HG03139 (cell line): ENCODE data around the gene PRR12.

Experiments
- ATAC-seq: cut with Tn5 transposase; IDR thresholded peaks from one replicate; pipeline ENCODE4 v1.9.1; 2021; ENCODE audit not compliant: unreplicated experiment

Gene PRR12

GRCh38 chr19:49590071-49590970 lies 661 bp upstream of the PRR12 start:
- ATAC-seq = peak; percentile 50

- ATAC-seq = no peak
These were observed 926 bp downstream of the PRR12 start for GRCh38 chr19:49591731-49592485.

DNA sequence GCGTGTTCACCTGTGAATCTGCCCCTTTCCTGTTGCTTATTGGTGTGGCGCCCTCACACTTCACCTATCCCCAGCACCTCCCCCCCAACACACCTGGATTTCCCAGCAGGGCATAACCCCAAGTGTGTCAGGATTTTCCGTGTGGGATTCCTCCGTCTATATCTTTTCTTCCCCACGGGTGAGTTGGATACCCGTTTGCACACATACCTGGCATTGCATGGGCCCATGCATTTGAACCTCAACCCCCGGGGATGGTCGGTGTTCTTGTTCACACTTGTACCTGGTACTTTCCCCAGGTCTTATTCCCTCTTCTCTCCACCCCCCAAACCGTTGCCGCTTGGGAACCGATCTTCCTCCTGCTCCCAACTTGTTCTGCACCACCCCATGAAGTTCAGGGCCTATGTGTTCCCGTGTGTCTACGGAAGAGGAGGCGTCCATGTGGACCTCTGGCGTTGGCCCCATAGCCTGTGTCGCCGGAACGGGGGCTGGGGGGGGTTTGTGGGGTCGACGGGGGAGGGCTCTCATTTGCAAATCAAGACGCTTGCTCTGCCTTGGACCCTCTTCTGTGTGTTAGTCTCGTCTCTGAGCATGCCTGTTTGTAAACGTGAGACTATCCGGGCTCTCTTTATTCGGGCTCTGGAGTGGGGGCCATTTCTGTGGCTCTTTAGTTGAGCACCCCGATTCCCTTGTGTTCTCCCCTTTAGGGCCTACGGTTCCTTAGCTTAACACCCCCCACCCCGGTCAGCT lies 1.7 kb downstream of the PRR12 start:
- no peak for ATAC-seq

- ATAC-seq = peak; percentile 48
These were observed 2.5 kb downstream of the PRR12 start for GRCh38 chr19:49593233-49594113.

DNA sequence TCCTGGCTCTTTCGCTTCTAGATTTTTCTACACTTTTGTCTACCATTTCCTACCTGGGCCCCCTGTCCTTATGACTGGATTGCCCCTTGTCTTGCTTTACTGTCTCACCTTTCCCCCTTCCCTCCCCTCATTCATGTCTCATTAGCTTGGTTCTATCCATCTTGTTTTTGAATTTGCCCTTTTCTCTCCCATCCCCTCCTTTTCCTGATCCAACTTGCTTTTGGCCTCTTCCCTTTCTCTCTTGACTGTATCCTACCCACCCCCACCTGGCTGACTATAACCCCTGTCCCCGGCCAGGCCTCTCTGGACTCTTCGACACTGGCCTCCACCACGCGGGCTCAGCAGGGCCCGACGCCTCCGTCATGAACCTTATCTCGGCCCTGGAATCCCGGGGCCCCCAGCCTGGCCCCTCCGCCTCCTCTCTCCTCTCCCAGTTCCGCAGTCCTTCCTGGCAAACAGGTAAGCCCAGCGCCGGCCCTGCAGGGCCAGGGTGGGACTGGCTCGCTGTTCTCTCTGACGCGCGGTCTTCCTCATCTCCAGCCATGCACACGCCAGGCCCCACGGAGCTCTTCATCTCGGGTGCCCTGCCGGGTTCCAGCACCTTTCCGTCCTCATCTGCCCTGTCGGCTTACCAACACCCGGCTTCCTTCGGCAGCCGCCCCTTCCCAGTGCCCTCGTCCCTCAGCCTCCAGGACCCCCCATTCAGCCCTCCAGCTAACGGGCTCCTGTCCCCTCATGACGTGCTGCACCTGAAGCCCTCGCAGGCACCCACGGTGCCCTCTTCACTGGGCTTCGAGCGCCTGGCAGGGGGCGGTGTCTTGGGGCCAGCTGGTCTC lies 3.4 kb downstream of the PRR12 start:
- no peak for ATAC-seq

DNA sequence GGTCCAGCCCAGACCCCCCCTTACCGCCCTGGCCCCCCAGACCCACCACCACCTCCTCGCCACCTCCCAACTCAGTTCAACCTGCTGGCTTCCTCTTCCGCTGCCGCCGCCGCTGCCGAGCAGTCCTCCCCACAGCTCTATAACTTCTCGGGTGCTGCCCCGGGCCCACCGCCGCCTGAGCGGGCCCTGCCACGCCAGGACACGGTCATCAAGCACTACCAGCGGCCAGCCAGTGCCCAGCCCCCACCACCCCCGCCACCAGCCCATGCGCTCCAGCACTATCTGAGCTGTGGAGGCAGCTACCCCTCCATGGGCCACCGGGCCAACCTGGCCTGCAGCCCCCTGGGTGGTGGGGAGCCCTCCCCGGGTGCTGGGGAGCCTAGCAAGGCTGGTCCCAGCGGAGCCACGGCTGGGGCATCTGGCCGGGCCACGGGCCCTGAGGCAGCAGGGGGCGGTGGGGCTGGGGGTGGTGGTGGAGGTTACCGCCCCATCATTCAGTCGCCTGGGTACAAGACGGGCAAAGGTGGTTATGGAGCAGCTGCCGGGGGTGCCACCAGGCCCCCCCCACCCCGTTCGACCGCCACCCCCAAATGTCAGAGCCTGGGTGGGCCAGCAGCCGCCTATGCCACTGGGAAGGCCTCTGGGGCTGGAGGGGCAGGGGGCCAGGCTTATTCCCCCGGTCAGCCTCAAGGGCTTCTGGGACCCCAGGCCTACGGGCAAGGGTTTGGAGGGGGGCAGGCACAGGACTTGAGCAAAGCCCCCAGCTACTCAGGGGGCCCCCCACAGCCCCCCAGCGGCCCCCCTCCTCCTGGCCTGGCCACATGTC lies 4.2 kb downstream of the PRR12 start:
- ATAC-seq = no peak

DNA sequence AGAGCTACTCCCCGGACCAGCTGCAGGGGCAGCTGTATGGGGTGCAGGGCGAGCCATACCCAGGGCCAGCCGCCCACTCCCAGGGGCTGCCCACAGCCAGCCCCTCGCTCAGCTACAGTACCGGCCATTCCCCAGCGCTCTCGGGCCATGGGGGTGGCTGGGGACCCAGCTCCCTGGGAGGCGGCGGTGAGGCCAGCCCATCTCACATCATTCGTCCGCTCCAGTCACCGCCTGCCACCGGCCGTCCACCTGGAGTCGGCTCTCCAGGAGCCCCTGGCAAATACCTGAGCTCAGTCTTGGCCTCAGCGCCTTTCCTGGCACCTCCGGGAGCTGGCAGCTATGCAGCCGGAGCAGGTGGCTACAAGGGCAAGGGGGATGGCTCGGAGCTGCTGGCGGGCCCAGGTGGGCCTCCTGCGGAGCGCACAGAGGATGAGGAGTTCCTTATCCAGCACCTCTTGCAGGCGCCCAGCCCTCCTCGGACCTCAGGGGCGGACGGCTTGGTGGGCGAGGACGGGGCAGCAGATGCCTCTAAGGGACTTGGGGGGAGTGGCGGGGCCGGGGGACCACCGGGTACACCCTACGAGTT lies 4.9 kb downstream of the PRR12 start:
- no peak for ATAC-seq

DNA sequence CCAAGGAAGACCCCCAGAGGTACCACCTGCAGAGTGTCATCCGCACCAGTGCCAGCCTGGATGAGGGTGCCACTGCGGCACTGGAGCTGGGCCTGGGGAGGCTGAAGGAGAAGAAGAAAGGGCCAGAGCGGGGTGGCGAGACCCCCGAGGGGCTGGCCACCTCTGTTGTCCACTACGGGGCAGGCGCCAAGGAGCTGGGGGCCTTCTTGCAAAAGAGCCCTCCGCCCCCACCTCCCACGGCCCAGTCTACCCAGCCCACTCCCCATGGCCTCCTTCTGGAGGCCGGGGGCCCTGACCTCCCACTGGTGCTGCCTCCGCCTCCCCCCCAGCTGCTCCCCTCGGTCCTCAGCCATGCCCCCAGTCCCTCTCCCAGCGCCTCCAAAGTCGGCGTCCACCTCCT lies 5.4 kb downstream of the PRR12 start:
- no peak for ATAC-seq

DNA sequence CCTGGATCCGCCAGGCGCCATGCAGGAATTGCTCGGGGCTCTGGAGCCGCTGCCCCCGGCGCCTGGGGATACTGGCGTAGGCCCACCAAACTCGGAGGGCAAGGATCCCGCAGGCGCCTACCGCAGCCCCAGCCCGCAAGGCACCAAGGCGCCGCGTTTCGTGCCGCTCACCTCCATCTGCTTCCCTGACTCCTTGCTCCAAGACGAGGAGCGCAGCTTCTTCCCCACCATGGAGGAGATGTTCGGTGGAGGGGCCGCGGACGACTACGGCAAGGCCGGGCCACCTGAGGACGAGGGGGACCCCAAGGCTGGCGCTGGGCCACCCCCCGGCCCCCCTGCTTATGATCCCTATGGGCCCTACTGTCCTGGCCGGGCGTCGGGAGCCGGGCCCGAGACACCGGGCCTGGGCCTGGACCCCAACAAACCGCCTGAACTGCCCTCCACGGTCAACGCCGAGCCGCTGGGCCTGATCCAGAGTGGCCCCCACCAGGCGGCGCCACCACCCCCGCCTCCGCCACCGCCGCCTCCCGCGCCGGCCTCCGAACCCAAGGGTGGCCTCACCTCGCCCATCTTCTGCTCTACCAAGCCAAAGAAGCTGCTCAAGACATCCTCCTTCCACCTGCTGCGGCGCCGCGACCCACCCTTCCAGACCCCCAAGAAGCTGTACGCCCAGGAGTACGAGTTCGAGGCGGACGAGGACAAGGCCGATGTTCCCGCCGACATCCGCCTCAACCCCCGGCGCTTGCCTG lies 6.1 kb downstream of the PRR12 start:
- no peak for ATAC-seq

DNA sequence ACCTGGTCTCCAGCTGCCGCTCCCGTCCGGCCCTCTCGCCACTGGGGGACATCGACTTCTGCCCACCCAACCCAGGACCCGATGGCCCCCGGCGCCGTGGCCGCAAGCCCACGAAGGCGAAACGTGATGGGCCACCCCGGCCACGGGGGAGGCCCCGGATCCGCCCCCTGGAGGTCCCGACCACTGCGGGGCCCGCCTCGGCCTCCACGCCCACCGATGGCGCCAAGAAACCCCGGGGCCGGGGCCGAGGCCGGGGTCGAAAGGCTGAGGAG lies 6.7 kb downstream of the PRR12 start:
- ATAC-seq = no peak

GRCh38 chr19:49599378-49600295 lies 8.7 kb downstream of the PRR12 start:
- no peak for ATAC-seq

DNA sequence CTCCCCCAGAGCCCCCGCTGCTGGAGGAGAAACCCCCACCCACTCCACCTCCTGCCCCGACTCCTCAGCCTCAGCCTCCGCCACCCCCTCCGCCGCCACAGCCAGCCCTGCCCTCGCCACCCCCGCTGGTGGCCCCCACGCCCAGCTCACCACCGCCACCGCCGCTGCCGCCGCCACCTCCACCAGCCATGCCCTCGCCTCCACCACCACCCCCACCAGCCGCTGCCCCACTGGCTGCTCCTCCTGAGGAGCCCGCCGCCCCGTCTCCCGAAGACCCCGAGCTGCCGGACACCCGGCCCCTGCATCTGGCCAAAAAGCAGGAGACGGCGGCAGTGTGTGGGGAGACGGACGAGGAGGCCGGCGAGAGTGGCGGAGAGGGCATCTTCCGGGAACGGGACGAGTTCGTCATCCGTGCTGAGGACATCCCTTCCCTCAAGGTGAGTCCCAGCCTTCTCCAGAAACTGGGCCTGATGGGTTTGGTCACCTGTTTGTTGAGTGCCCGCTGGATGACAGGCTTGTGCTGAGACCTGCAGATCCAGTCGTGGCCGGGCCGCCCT lies 10.6 kb downstream of the PRR12 start:
- no peak for ATAC-seq

GRCh38 chr19:49602806-49603205 lies 11.8 kb downstream of the PRR12 start:
- no peak for ATAC-seq

DNA sequence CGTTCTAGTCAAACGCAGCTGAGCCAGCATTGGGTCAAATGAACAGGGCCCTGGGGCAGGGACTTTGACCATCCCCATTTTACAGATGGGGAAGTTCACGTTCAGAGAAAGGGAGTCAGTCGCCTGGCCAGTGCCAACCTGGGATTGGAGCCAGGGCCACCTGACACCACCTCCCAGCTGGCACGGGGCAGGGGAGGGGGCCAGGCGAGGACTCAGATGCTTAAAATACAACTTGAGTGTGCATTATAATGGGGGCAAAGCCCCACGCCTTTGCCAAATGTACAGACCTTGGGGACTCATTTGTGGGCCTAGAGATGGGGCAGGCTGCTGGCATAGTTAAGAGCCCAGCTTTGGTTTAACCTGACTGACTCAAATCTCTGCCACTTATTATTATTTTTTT lies 14.6 kb downstream of the PRR12 start:
- no peak for ATAC-seq

- no peak for ATAC-seq
These were observed 18.6 kb downstream of the PRR12 start for GRCh38 chr19:49609499-49610092.

GRCh38 chr19:49613374-49613773 lies 22.4 kb downstream of the PRR12 start:
- no peak for ATAC-seq
